ENCODE results near the gene SDK2.

SDK2 gene

DNA sequence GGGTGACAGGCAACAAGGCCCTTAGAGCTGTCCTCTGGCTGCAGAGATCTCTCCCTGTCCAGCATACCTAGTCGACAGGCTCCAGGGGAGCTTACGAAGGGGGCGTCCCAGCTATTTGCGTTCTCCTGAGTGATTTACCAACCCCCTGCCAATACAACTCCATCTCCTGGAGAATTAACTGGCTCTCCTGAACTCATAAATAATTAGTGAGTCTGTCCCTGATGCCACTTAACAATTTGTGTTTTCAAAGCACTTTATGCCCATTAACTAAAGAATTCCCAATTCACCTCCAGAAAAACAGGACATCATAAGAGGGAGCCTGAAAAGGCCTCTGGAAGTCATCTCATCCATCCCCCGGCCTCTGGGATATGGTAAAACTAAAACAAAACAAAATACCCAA, 26.7 kb downstream of the SDK2 start:
- no peak overlapping the region for H3K4me3 ChIP-seq (ENCODE audit: low read length)
- no peaks in the 10 kb centered on the region for H3K4me1 ChIP-seq (ENCODE audit: control insufficient read depth, insufficient read depth, low read length)
- no peaks in the 10 kb centered on the region for H3K36me3 ChIP-seq (ENCODE audit: control insufficient read depth, insufficient read depth, low read length, severe bottlenecking)
- peaks cover 28% of the 10 kb centered on the region for H3K9me3 ChIP-seq (ENCODE audit: control insufficient read depth, low read length)
- DNase-seq (ENCODE audit: low read depth): no peak
- peaks cover 15% of the 10 kb centered on the region for H3K27me3 ChIP-seq (replicated peaks; ENCODE audit: control insufficient read depth, insufficient read depth, low read length)
- no peak overlapping the region for H3K9ac ChIP-seq (ENCODE audit: low read length)

DNA sequence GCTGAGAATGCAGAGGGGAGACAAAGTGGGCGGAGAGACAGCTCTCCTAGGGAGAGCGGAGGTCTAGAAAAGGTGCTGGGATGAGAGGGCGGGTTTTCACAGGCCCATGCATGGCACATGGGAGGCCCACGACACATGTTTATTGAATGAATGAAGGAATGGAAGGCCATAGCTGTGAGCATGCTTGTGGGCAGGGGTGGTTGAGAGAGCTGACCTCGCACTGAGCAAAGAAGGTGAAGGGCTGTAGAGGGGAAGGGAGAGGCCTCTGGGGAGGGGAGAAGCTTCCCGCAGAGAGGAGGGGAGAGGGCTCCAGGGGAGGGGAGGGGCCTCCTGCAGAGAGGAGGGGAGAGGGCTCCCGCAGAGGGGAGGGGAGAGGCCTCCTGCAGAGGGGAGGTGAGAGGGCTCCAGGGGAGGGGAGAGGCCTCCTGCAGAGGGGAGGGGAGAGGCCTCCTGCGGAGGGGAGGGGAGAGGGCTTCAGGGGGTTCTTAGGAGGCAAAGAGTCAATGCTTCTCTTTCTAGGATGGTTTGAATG, 27.3 kb downstream of the SDK2 start:
- DNase-seq (ENCODE audit: low read depth): no peak
- H3K9me3 ChIP-seq (ENCODE audit: control insufficient read depth, low read length): peaks cover 23% of the 10 kb centered on the region
- H3K9ac ChIP-seq (ENCODE audit: low read length): no peak overlapping the region
- no peaks in the 10 kb centered on the region for H3K36me3 ChIP-seq (ENCODE audit: control insufficient read depth, insufficient read depth, low read length, severe bottlenecking)
- no peaks in the 10 kb centered on the region for H3K4me1 ChIP-seq (ENCODE audit: control insufficient read depth, insufficient read depth, low read length)
- H3K4me3 ChIP-seq (ENCODE audit: low read length): no peak overlapping the region
- peaks cover 19% of the 10 kb centered on the region for H3K27me3 ChIP-seq (replicated peaks; ENCODE audit: control insufficient read depth, insufficient read depth, low read length)

DNA sequence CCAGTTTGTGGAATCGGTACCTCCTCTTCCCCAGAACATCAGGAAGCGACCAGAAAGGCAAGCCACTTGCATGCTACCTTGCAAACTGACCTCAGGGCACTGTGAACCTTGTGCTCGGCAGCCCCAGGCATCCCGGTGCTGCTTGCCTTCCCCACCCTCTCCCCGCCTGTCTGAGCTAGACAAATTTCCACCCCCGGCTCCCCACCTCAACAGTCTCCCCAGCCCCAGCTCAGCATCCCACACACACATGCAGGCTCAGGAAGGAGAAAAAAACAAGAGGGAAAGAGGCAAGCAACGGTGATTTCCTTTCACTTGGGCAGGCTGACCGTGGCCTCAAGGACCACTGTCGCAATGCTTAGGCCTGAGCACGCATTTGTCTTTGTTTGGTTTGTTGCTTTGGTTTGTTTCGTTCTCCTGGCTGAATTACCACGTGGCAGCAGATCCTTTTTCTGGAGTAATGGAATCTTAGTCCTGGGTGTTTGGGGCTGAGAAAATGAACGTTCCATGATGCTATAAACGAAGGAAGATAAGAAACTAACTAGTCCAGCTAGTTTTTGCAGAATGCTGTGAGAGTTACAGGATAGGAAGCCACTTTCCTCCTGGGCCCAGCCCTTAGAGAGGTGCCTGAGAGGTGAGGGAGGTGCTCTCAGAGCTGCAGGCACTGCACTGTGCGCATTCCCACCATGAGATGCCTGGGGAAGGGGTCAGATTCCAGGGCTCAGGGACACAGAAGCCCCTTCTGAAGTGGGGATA, 27.9 kb downstream of the SDK2 start:
- DNase-seq (ENCODE audit: low read depth): no peak
- no peak overlapping the region for H3K9ac ChIP-seq (ENCODE audit: low read length)
- H3K36me3 ChIP-seq (ENCODE audit: control insufficient read depth, insufficient read depth, low read length, severe bottlenecking): no peaks in the 10 kb centered on the region
- no peaks in the 10 kb centered on the region for H3K4me1 ChIP-seq (ENCODE audit: control insufficient read depth, insufficient read depth, low read length)
- peaks cover 19% of the 10 kb centered on the region for H3K9me3 ChIP-seq (ENCODE audit: control insufficient read depth, low read length)
- peaks cover 25% of the 10 kb centered on the region for H3K27me3 ChIP-seq (replicated peaks; ENCODE audit: control insufficient read depth, insufficient read depth, low read length)
- H3K4me3 ChIP-seq (ENCODE audit: low read length): no peak overlapping the region

GRCh38 chr17:73614256-73614655, 30.0 kb downstream of the SDK2 start:
- Histone ChIP-seq H3K4me3 (ENCODE audit: low read length) (no peak overlapping the region), H3K4me1 (ENCODE audit: control insufficient read depth, insufficient read depth, low read length) (no peaks in the 10 kb centered on the region), H3K9ac (ENCODE audit: low read length) (no peak overlapping the region), H3K27me3 (replicated peaks; ENCODE audit: control insufficient read depth, insufficient read depth, low read length) (peaks cover 46% of the 10 kb centered on the region), H3K36me3 (ENCODE audit: control insufficient read depth, insufficient read depth, low read length, severe bottlenecking) (no peaks in the 10 kb centered on the region), H3K9me3 (ENCODE audit: control insufficient read depth, low read length) (peaks cover 2% of the 10 kb centered on the region)
- no peak for DNase-seq (ENCODE audit: low read depth)

- peaks cover 48% of the 10 kb centered on the region for H3K27me3 ChIP-seq (replicated peaks; ENCODE audit: control insufficient read depth, insufficient read depth, low read length)
- no peak for DNase-seq (ENCODE audit: low read depth)
- no peaks in the 10 kb centered on the region for H3K36me3 ChIP-seq (ENCODE audit: control insufficient read depth, insufficient read depth, low read length, severe bottlenecking)
- H3K9ac ChIP-seq (ENCODE audit: low read length): no peak overlapping the region
- H3K4me1 ChIP-seq (ENCODE audit: control insufficient read depth, insufficient read depth, low read length): no peaks in the 10 kb centered on the region
- H3K9me3 ChIP-seq (ENCODE audit: control insufficient read depth, low read length): no peaks in the 10 kb centered on the region
- no peak overlapping the region for H3K4me3 ChIP-seq (ENCODE audit: low read length)
Observed at GRCh38 chr17:73613271-73614233, 30.7 kb downstream of the SDK2 start.

DNA sequence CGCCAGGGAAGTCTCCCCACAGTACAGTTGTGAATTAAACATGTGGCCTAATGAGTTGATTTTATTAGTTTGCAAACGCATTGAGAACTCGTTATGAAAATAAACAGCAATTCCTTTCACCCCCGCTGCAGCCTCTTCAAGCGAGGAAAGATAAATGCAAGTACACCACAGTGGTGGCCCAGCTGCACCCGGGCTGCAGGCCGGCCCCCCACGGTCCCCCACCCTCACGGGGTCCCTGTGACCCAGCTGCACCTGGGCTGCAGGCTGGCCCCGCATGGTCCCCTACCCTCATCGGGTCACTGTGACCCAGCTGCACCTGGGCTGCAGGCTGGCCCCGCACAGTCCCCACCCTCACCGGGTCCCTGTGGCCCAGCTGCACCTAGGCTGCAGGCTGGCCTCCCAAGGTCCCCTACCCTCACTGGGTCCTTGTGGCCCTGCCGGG, 32.2 kb downstream of the SDK2 start:
- Histone ChIP-seq H3K4me3 (ENCODE audit: low read length) (no peak overlapping the region), H3K36me3 (ENCODE audit: control insufficient read depth, insufficient read depth, low read length, severe bottlenecking) (no peaks in the 10 kb centered on the region), H3K9ac (ENCODE audit: low read length) (no peak overlapping the region), H3K4me1 (ENCODE audit: control insufficient read depth, insufficient read depth, low read length) (no peaks in the 10 kb centered on the region), H3K9me3 (ENCODE audit: control insufficient read depth, low read length) (no peaks in the 10 kb centered on the region), H3K27me3 (replicated peaks; ENCODE audit: control insufficient read depth, insufficient read depth, low read length) (peaks cover 41% of the 10 kb centered on the region)
- DNase-seq (ENCODE audit: low read depth): no peak

DNA sequence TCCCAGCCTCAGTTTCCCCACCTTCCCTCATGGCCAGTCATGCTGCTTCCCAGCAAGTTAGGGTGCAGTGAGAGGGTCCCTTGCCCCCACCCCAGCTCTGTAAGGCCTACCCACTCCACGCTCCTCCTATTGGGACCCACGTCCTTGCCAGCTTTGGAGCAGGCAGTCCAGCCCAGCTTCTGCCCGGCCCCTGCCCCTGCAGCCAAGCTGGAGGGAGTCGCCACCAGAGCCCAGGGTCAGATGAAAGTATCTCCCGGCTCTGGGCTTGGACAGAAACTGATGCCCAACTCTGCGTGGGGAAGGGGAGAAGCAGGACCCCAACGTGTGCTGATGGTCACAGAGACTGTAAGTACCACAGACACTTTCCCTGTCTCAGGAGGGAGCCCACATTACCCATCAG, 32.6 kb downstream of the SDK2 start:
- H3K4me1 ChIP-seq (ENCODE audit: control insufficient read depth, insufficient read depth, low read length): no peaks in the 10 kb centered on the region

GRCh38 chr17:73610331-73610911, 33.8 kb downstream of the SDK2 start:
- Histone ChIP-seq H3K36me3 (ENCODE audit: control insufficient read depth, insufficient read depth, low read length, severe bottlenecking) (no peaks in the 10 kb centered on the region), H3K27me3 (replicated peaks; ENCODE audit: control insufficient read depth, insufficient read depth, low read length) (peaks cover 53% of the 10 kb centered on the region), H3K4me3 (ENCODE audit: low read length) (no peak overlapping the region)

More for the DNA sequence above, 32.6 kb downstream of the SDK2 start:
- Histone ChIP-seq H3K9ac (ENCODE audit: low read length) (no peak overlapping the region), H3K36me3 (ENCODE audit: control insufficient read depth, insufficient read depth, low read length, severe bottlenecking) (no peaks in the 10 kb centered on the region), H3K4me3 (ENCODE audit: low read length) (no peak overlapping the region), H3K9me3 (ENCODE audit: control insufficient read depth, low read length) (no peaks in the 10 kb centered on the region), H3K27me3 (replicated peaks; ENCODE audit: control insufficient read depth, insufficient read depth, low read length) (peaks cover 45% of the 10 kb centered on the region)
- no peak for DNase-seq (ENCODE audit: low read depth)

DNA sequence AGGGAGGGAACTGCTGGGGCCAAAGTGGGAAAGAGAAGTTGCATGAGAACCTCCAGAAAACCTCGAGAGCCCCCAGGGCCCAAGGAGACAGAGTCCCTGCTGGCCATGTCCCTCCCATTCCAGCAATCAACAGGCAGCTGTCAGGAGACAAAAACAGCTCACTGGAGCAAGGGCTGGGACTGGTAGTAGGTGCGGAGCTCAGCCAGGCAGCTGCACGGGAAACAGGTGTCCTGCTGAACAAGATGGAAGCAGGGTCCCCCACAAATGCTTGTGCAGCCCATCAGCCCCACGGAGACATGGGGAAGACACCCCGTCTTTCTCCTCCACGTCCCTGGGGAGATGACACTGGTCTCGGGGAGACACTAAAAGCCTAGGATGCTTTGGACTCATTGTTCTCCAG, 34.5 kb downstream of the SDK2 start:
- DNase-seq (ENCODE audit: low read depth): no peak
- Histone ChIP-seq H3K4me1 (ENCODE audit: control insufficient read depth, insufficient read depth, low read length) (no peaks in the 10 kb centered on the region), H3K4me3 (ENCODE audit: low read length) (no peak overlapping the region), H3K9me3 (ENCODE audit: control insufficient read depth, low read length) (peaks cover 5% of the 10 kb centered on the region), H3K27me3 (replicated peaks; ENCODE audit: control insufficient read depth, insufficient read depth, low read length) (peaks cover 52% of the 10 kb centered on the region), H3K9ac (ENCODE audit: low read length) (no peak overlapping the region), H3K36me3 (ENCODE audit: control insufficient read depth, insufficient read depth, low read length, severe bottlenecking) (no peaks in the 10 kb centered on the region)

More at GRCh38 chr17:73610331-73610911, 33.8 kb downstream of the SDK2 start:
- Histone ChIP-seq H3K9ac (ENCODE audit: low read length) (no peak overlapping the region), H3K9me3 (ENCODE audit: control insufficient read depth, low read length) (peaks cover 4% of the 10 kb centered on the region), H3K4me1 (ENCODE audit: control insufficient read depth, insufficient read depth, low read length) (no peaks in the 10 kb centered on the region)
- no peak for DNase-seq (ENCODE audit: low read depth)

DNA sequence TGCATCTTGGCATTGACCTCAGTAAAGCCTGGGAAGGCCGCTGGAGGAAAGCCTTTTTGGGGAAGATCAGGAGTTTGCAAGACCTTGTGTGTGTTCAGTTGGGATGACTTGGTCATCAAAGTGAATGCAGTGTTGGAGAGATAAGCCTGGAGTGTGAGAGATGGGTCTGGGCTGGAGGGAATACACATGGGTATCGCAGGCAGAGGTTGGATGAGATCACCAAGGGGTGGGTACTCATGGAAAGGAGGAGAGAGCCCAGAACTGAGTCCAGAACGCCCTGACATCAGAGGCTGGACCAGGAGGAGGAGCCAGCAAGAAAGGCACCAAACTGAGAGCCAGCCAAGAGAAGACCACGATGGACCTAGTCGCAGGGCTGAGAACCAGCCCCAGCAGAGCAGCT, 35.2 kb downstream of the SDK2 start:
- no peak for DNase-seq (ENCODE audit: low read depth)
- no peaks in the 10 kb centered on the region for H3K36me3 ChIP-seq (ENCODE audit: control insufficient read depth, insufficient read depth, low read length, severe bottlenecking)
- peaks cover 5% of the 10 kb centered on the region for H3K9me3 ChIP-seq (ENCODE audit: control insufficient read depth, low read length)
- no peak overlapping the region for H3K9ac ChIP-seq (ENCODE audit: low read length)
- no peak overlapping the region for H3K4me3 ChIP-seq (ENCODE audit: low read length)
- H3K4me1 ChIP-seq (ENCODE audit: control insufficient read depth, insufficient read depth, low read length): no peaks in the 10 kb centered on the region
- H3K27me3 ChIP-seq (replicated peaks; ENCODE audit: control insufficient read depth, insufficient read depth, low read length): peaks cover 56% of the 10 kb centered on the region

- peaks cover 55% of the 10 kb centered on the region for H3K27me3 ChIP-seq (replicated peaks; ENCODE audit: control insufficient read depth, insufficient read depth, low read length)
- no peaks in the 10 kb centered on the region for H3K36me3 ChIP-seq (ENCODE audit: control insufficient read depth, insufficient read depth, low read length, severe bottlenecking)
- H3K4me1 ChIP-seq (ENCODE audit: control insufficient read depth, insufficient read depth, low read length): no peaks in the 10 kb centered on the region
- H3K9me3 ChIP-seq (ENCODE audit: control insufficient read depth, low read length): peaks cover 21% of the 10 kb centered on the region
- no peak overlapping the region for H3K9ac ChIP-seq (ENCODE audit: low read length)
- no peak overlapping the region for H3K4me3 ChIP-seq (ENCODE audit: low read length)
- no peak for DNase-seq (ENCODE audit: low read depth)
Observed at GRCh38 chr17:73605444-73605843, 38.8 kb downstream of the SDK2 start.
